Liver (tissue), 9 donors: Measurements from ENCODE around the gene PLCB1. TPM values are rescaled to one million over a fixed set of nuclear protein-coding genes. Genes with fewer than 3 reads are reported as not detected.
A peak's percentile ranks its signal among the peaks of the same experiment; 100 is the strongest.

Source experiments
- DNase-seq: peaks from one replicate; pipeline ENCODE4 v3.0.0-alpha.2; 2017; ENCODE audit warnings: low spot score
- H3K27ac ChIP-seq, 2 donors: one replicate each; pipeline ENCODE4 v1.7.0; 2013; ENCODE audit warnings: inconsistent platforms in 2 of 2, low read length in 2 of 2, control low read depth in 1 of 2, low read depth in 1 of 2, mild to moderate bottlenecking in 1 of 2
- H3K27me3 ChIP-seq, 4 donors: one replicate each; pipeline versions ENCODE4 v1.6.1 to v1.7.0; 2013; ENCODE audit warnings: low read length in 3 of 4, inconsistent platforms in 1 of 4, mild to moderate bottlenecking in 1 of 4, moderate library complexity in 1 of 4; ENCODE audit not compliant: control insufficient read depth in 4 of 4, insufficient read depth in 4 of 4
- H3K36me3 ChIP-seq, 4 donors: one replicate each; pipeline versions ENCODE4 v1.6.1 to v1.7.0; 2013; ENCODE audit warnings: low read length in 3 of 4, mild to moderate bottlenecking in 3 of 4, low read depth in 1 of 4, moderate library complexity in 1 of 4; ENCODE audit not compliant: control insufficient read depth in 4 of 4, insufficient read depth in 3 of 4
- H3K4me1 ChIP-seq, 4 donors: one replicate each; pipeline versions ENCODE4 v1.6.1 to v1.7.0; 2013; ENCODE audit warnings: low read length in 3 of 4, mild to moderate bottlenecking in 3 of 4, moderate library complexity in 1 of 4; ENCODE audit not compliant: control insufficient read depth in 4 of 4, insufficient read depth in 4 of 4
- H3K4me3 ChIP-seq, 3 donors: one replicate each; pipeline versions ENCODE4 v1.6.1 to v1.7.0; 2013; ENCODE audit warnings: low read length in 3 of 3, control low read depth in 1 of 3, low read depth in 1 of 3, mild to moderate bottlenecking in 1 of 3
- H3K9ac ChIP-seq, 2 donors: one replicate each; pipeline ENCODE4 v1.7.0; 2013; ENCODE audit warnings: low read length in 2 of 2, mild to moderate bottlenecking in 2 of 2, moderate library complexity in 2 of 2, control low read depth in 1 of 2, low read depth in 1 of 2
- H3K9me3 ChIP-seq, 4 donors: one replicate each; pipeline versions ENCODE4 v1.6.1 to v1.7.0; 2013; ENCODE audit warnings: low read length in 3 of 4; ENCODE audit not compliant: control insufficient read depth in 4 of 4
- GABPA ChIP-seq, 2 donors: IDR thresholded peaks in 1 of 2; conservative IDR thresholded peaks in 1 of 2; 2 replicates each; pipeline ENCODE4 v1.6.1; 2016; ENCODE audit warnings: antibody characterized with exemption in 2 of 2, mild to moderate bottlenecking in 1 of 2, moderate library complexity in 1 of 2
- HNF4A ChIP-seq, 2 donors: conservative IDR thresholded peaks; 2 replicates each; pipeline ENCODE4 v1.6.1; 2016; ENCODE audit warnings: antibody characterized with exemption in 2 of 2, mild to moderate bottlenecking in 2 of 2
- HNF4G ChIP-seq: IDR thresholded peaks from 2 replicates; pipeline ENCODE4 v1.6.1; 2016; ENCODE audit warnings: antibody characterized with exemption
- NR2F2 ChIP-seq: IDR thresholded peaks from 2 replicates; pipeline ENCODE4 v1.6.1; 2016; ENCODE audit warnings: antibody characterized with exemption
- RAD21 ChIP-seq, 2 donors: IDR thresholded peaks; 2 replicates each; pipeline ENCODE4 v1.6.1; 2016; ENCODE audit warnings: antibody characterized with exemption in 2 of 2, mild to moderate bottlenecking in 2 of 2
- RXRA ChIP-seq, 2 donors: IDR thresholded peaks; 2 replicates each; pipeline ENCODE4 v1.6.1; 2017 to 2018; ENCODE audit warnings: antibody characterized with exemption in 2 of 2, mild to moderate bottlenecking in 1 of 2
- TAF1 ChIP-seq: conservative IDR thresholded peaks from 2 replicates; pipeline ENCODE4 v1.6.1; 2016; ENCODE audit warnings: antibody characterized with exemption, mild to moderate bottlenecking
- WGBS: extraction: QIAGEN DNeasy Blood & Tissue Kit; methylation state at CpG from one replicate; pipeline ENCODE4 v1.1.7; 2013; 5-methylcytosine and 5-hydroxymethylcytosine counted together
- polyA plus RNA-seq, 2 donors: library from polyadenylated mRNA; stranded (reverse) in 1 of 2; unstranded in 1 of 2; fragments of 200-250 nt in 1 of 2; fragments of >200 nt in 1 of 2; fragmentation: Nextera tagmentation in 1 of 2; extraction: Ambion mirVana in 1 of 2; gene quantifications; one replicate each; pipeline versions ENCODE4 v1.2.1 to v1.2.3, GENCODE V29; 2013 to 2015
- total RNA-seq, 2 donors: library from RNA; depleted of rRNA; stranded (reverse); fragments of >200 nt; gene quantifications; one replicate each; pipeline ENCODE4 v1.2.3, GENCODE V29; 2014
- TF ChIP-seq, protein P1 (sequence below): IDR thresholded peaks from 2 replicates; pipeline ENCODE4 v1.6.1; 2016; ENCODE audit warnings: antibody characterized with exemption
- donor health status: healthy.
- donor health status: healthy.
- donor health status: healthy.
- donor health status: healthy.
- donor health status: healthy.

Gene PLCB1
- total and polyA plus RNA-seq, 4 donors = 3.7 to 13.5 (median 5.9) TPM

DNA sequence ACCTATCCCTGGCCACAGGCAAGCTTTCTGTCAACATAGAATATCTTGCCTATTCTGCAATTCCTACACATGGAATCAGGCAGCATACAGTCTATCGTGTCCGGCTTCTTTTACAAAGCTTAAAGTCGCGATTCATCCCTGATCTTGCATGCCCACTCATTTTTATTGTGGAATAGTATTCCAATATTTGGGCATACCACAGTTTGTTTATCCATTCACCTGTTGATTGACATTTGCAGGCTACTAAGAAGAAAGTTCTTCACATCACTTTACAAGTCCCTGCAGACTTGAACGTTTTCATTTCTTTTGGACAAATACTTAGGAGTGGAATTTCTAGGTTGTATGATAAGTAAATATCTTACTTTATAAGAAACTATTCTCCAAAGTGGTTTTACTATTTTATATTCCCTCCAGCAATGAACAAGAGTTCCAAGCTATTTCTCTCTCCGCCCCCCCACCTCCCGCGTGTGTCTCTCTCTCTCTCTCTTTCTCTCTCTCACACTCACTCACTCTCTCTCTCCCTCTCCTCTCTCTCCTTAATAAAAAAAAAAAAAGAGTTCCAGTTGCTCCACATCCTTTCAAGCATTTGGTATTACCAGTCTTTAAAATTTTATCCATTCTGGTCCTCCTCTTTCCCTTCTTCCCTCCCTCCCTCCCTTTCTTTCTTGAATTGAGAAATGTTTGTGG, 1.1 kb upstream of the PLCB1 start:
- H3K9me3 ChIP-seq = no peaks in the 10 kb centered on the region

DNA sequence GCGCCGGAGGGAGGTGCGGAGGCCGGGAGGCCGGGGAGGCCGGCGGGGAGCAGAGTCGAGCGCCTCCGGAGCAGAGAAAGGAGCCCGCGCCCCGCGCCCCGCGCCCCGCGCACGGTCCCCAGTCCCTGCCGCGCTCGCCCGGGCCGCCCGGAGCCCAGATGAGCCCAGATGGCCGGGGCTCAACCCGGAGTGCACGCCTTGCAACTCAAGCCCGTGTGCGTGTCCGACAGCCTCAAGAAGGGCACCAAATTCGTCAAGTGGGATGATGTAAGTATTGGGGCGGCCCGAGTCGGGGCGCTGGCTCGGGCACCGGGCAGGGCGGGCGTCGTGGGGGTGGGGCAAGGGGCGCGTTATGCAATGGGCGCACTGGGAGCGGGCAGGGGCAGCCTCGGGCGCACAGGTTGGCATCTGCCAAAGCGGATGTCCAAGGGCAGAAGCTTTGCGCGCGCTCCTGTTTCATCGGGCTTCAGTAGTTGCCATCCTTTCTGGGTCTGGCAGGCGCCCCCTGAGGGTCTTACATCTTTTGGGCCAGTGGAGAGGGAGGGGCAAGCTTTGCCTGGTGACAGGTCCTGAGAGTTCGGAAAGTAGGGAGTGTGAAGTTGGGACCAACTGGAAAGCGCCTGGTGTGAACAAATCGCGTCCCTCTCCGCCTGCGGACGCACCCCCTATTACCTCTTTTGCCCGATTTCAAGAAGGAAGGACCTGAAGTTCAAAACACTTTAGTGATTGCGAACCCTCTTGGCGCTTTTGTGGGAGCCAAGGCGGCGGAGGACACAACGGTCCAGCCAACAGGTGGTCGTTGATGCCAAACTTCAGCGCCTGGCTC, 631 bp downstream of the PLCB1 start:
- H3K9ac ChIP-seq = peak overlapping the region in 1 of 2 donors; percentile 18
- H3K27me3 ChIP-seq = peaks cover 0 to 6% (median under 1%) of the 10 kb centered on the region in 4 donors
- TF ChIP-seq RAD21 (IDR thresholded peaks at IDR 0.05) (peak; percentile 10 to 25), RXRA (IDR thresholded peaks at IDR 0.05) (peak in 1 of 2 donors; percentile 14), HNF4A (conservative IDR thresholded peaks at IDR 0.05) (peak in 1 of 2 donors; percentile 23), TAF1 (no peak), HNF4G (no peak)
- no peaks in the 10 kb centered on the region for H3K36me3 ChIP-seq
- DNase-seq = peak; percentile 40
- peak overlapping the region; percentile 61 to 74 for H3K27ac ChIP-seq
- no peaks in the 10 kb centered on the region for H3K9me3 ChIP-seq
- peaks cover 1 to 14% (median 6%) of the 10 kb centered on the region in 4 donors for H3K4me1 ChIP-seq
- WGBS = 3% methylated on average over 68 of the region's 68 CpGs
- peak overlapping the region; percentile 70 to 79 (median 79) for H3K4me3 ChIP-seq

More for the DNA sequence above, 1.1 kb upstream of the PLCB1 start:
- no peak for DNase-seq
- WGBS = 86% methylated on average over 8 of the region's 8 CpGs
- TF ChIP-seq, protein P1, sequence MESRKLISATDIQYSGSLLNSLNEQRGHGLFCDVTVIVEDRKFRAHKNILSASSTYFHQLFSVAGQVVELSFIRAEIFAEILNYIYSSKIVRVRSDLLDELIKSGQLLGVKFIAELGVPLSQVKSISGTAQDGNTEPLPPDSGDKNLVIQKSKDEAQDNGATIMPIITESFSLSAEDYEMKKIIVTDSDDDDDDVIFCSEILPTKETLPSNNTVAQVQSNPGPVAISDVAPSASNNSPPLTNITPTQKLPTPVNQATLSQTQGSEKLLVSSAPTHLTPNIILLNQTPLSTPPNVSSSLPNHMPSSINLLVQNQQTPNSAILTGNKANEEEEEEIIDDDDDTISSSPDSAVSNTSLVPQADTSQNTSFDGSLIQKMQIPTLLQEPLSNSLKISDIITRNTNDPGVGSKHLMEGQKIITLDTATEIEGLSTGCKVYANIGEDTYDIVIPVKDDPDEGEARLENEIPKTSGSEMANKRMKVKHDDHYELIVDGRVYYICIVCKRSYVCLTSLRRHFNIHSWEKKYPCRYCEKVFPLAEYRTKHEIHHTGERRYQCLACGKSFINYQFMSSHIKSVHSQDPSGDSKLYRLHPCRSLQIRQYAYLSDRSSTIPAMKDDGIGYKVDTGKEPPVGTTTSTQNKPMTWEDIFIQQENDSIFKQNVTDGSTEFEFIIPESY = no peak
- peaks cover 0 to 6% (median under 1%) of the 10 kb centered on the region in 4 donors for H3K27me3 ChIP-seq
- no peak overlapping the region for H3K27ac ChIP-seq
- peaks cover 1 to 14% (median 6%) of the 10 kb centered on the region in 4 donors for H3K4me1 ChIP-seq
- H3K36me3 ChIP-seq = no peaks in the 10 kb centered on the region
- peak overlapping the region in 1 of 3 donors; percentile 79 for H3K4me3 ChIP-seq
- no peak overlapping the region for H3K9ac ChIP-seq

DNA sequence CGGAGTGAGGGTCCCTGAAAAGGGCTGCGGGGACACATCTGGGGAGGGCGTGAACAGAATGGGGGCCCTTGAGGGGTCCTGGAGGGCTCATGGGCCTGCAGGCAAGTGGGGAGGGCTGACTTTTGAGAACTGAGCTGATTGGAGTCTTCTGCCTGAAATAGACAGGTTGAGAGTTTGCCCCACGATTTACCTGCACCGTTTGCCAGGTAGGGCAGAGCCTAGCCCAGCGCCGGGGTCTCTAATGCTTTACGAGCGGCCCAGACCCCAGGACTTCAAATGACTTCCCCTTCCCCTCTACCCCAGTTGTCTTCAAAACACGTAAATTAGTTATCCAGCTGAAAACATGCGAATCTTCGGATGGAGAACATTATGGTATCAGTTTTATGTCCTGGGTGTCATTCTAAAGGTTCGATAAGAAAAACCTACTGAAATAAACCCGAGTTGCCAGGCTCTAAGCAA, 1.3 kb downstream of the PLCB1 start:
- Histone ChIP-seq H3K27ac (no peak overlapping the region), H3K4me1 (peaks cover 1 to 14% (median 6%) of the 10 kb centered on the region in 4 donors), H3K36me3 (no peaks in the 10 kb centered on the region), H3K9ac (peak overlapping the region in 1 of 2 donors; percentile 18), H3K9me3 (no peaks in the 10 kb centered on the region), H3K4me3 (peak overlapping the region; percentile 70 to 79 (median 79)), H3K27me3 (peaks cover 0 to 11% (median under 1%) of the 10 kb centered on the region in 4 donors)
- TF ChIP-seq GABPA (IDR thresholded peaks at IDR 0.05 in 1 of 2, conservative IDR thresholded peaks at IDR 0.05 in 1 of 2) = no peak
- no peak for TF ChIP-seq RXRA (IDR thresholded peaks at IDR 0.05)
- no peak for TF ChIP-seq HNF4A (conservative IDR thresholded peaks at IDR 0.05)
- TF ChIP-seq NR2F2 = no peak
- DNase-seq = no peak
- 45% methylated on average over 14 of the region's 14 CpGs for WGBS
